Naive thymus-derived CD8-positive, alpha-beta T cell (primary cell): ENCODE data around the gene RTKN. TPM values are rescaled to one million over a fixed set of nuclear protein-coding genes. Genes with fewer than 3 reads are reported as not detected.
A peak's percentile ranks its signal among the peaks of the same experiment; 100 is the strongest.

Source experiments
- ATAC-seq, 2 donors: fragments of 150-1000 bp; cut with Tn5 transposase in 1 of 2; sonication (Bioruptor Pico), chemical (Tn5 transposase) in 1 of 2; 1 replicate in 1 of 2; 2 replicates in 1 of 2; pipeline ENCODE4 v1.10.0; 2021; ENCODE audit warnings: mild to moderate bottlenecking in 2 of 2, moderate library complexity in 2 of 2
- POLR2A ChIA-PET: fragments of 350-600 bp; sonication (Branson Sonifier 250); formaldehyde crosslinking; loops from one replicate; lab custom pipeline; 2021; ENCODE audit warnings: antibody characterized with exemption; lab: Charles Lee
- DNase-seq, 10 donors: peaks; one replicate each; pipeline versions ENCODE4 v3.0.0 to v3.0.0-alpha.2; 2020 to 2022
- H3K27ac Mint-ChIP-seq, 10 donors: one replicate each; pipeline ENCODE4 v1.8.0; 2020 to 2022; ENCODE audit warnings: mild to moderate bottlenecking in 10 of 10, mixed read lengths in 10 of 10, moderate library complexity in 4 of 10, inconsistent platforms in 1 of 10
- H3K27me3 Mint-ChIP-seq, 5 donors: one replicate each; pipeline ENCODE4 v1.8.0; 2021 to 2022; ENCODE audit warnings: mixed read lengths in 5 of 5
- H3K36me3 Mint-ChIP-seq, 3 donors: one replicate each; pipeline ENCODE4 v1.8.0; 2020 to 2022; ENCODE audit warnings: mixed read lengths in 3 of 3, mild to moderate bottlenecking in 2 of 3, inconsistent platforms in 1 of 3
- H3K4me1 Mint-ChIP-seq, 4 donors: one replicate each; pipeline ENCODE4 v1.8.0; 2021 to 2022; ENCODE audit warnings: mixed read lengths in 4 of 4
- H3K4me3 Mint-ChIP-seq, 10 donors: one replicate each; pipeline ENCODE4 v1.8.0; 2020 to 2022; ENCODE audit warnings: mild to moderate bottlenecking in 10 of 10, mixed read lengths in 10 of 10, moderate library complexity in 6 of 10, inconsistent platforms in 1 of 10
- H3K9me3 Mint-ChIP-seq, 9 donors: one replicate each; pipeline ENCODE4 v1.8.0; 2020 to 2022; ENCODE audit warnings: mixed read lengths in 9 of 9, mild to moderate bottlenecking in 3 of 9, inconsistent platforms in 1 of 9, moderate library complexity in 1 of 9
- polyA plus RNA-seq, 3 donors: library from polyadenylated mRNA; unstranded; fragments of 300-500 nt; fragmentation: Illumina TruSeq; gene quantifications; one replicate each; pipeline ENCODE4 v1.2.3, GENCODE V29; 2021
- total RNA-seq, 8 experiments: library from RNA in 2 of 8; stranded (reverse) in 2 of 8; gene quantifications; one replicate each; pipeline ENCODE4 v1.2.3 and lab custom pipeline; 2021 to 2026

RTKN gene
- total and polyA plus RNA-seq, 5 experiments from 2014 or later, result 0.09 to 0.54 (median 0.39) TPM; not detected in 1

DNA sequence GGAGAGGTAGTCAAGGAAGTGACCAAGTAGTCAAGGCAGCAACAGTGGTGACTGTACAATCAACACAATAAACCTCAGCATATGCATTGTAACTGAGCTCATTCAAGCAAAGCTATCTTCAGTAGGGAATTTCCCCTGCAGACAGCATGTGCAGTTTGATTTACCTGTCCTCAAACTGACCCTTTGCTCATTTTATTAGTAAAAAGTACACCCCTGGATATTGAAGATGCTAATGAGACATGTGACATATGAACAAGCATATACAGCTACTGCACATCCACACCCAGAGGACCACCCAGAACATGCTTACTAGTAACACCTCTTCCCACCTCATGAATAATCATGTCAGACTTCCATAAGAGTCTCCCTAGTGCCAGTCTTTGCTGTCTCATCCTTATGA lies 35.7 kb downstream of the RTKN start:
- H3K36me3 Mint-ChIP-seq, result no peaks in the 10 kb centered on the region
- ATAC-seq, result peak in 1 of 2 donors; percentile 35

DNA sequence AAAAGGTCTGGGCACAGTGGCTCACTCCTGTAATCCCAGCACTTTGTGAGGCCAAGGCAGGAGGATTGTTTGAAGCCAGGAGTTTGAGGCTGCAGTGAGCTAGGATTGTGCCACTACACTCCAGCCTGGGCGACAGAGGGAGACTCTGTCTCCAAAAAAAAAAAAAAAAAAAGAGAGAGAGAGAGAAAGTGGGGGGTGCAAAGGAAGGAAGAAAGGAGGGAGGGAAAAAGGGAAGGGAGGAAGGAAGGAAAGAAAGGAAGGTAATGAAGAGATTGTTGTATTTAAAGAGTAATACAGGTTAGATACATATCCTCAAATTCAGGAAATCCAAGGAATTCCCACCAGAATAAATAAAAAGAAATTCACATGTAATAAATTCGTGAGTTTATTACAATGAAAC lies 39.8 kb downstream of the RTKN start:
- ATAC-seq (no peak), DNase-seq (no peak)
- H3K4me1 Mint-ChIP-seq, result peaks cover 0 to 7% (median 2%) of the 10 kb centered on the region in 4 donors
- no peak overlapping the region for H3K4me3 Mint-ChIP-seq
- no peak overlapping the region for H3K27ac Mint-ChIP-seq
- no peaks in the 10 kb centered on the region for H3K36me3 Mint-ChIP-seq
- H3K9me3 Mint-ChIP-seq, result no peaks in the 10 kb centered on the region
- H3K27me3 Mint-ChIP-seq, result peaks cover 0 to 3% (median 0%) of the 10 kb centered on the region in 5 donors
- POLR2A ChIA-PET, result no interaction called here

More for the DNA sequence above, 35.7 kb downstream of the RTKN start:
- H3K4me3 Mint-ChIP-seq, result no peak overlapping the region
- H3K4me1 Mint-ChIP-seq, result no peaks in the 10 kb centered on the region
- no peaks in the 10 kb centered on the region for H3K9me3 Mint-ChIP-seq
- no peak for DNase-seq
- no peak overlapping the region for H3K27ac Mint-ChIP-seq
- POLR2A ChIA-PET, result no interaction called here
- H3K27me3 Mint-ChIP-seq, result peaks cover 0 to 10% (median 6%) of the 10 kb centered on the region in 5 donors

DNA sequence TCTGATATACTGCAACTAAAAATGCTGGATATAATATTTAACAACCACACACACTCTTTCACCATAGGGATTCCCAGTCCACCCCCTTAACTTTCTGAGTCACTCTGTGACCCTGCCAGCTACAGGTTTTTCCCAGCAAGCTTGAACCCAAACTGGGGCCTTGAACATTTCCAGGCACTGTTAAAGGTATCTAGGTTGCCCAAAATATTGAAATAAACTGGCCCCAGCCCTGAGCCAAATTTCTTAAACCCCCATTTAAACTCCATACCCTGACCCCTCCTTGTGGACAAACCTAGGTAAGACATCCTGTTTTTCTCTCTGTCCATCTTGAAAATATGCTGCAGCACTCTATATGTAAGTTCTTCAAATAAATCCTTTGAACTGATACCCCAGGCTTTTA lies 42.0 kb downstream of the RTKN start:
- Mint-ChIP-seq H3K4me3 (no peak overlapping the region), H3K36me3 (no peaks in the 10 kb centered on the region), H3K9me3 (no peaks in the 10 kb centered on the region), H3K4me1 (peaks cover 0 to 7% (median 2%) of the 10 kb centered on the region in 4 donors), H3K27me3 (peaks cover 0 to 3% (median 0%) of the 10 kb centered on the region in 5 donors), H3K27ac (peak overlapping the region in 2 of 10 donors; percentile 2 to 11)
- peak in 3 of 10 donors; percentile 40 to 45 (median 42) for DNase-seq
- ATAC-seq, result peak; percentile 74 to 75
- POLR2A ChIA-PET, result interaction anchor here (0.6 kb wide), 1 partner anchor 18 kb away, joined by 11 read pairs; no protein-coding TSS in a partner anchor

DNA sequence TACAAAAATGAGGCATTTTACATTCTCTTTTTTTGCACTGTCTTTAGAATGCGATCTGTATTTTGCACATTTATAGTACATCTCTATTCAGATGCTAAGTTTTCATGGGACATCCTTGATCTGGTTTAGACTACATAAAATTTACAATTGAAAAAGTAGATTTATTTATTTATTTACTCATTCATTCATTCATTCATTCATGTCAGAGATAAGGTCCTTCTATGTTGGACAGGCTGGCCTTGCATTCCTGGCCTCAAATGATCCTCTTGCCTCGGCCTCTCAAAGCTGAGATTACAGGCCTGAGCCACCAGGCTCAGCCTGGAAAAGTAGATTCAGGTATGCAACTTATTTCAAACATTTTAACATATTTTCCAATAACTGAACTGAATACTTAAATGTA lies 45.6 kb downstream of the RTKN start:
- DNase-seq (no peak), ATAC-seq (no peak)
- Mint-ChIP-seq H3K36me3 (no peaks in the 10 kb centered on the region), H3K4me1 (peaks cover 2 to 11% (median 7%) of the 10 kb centered on the region in 4 donors), H3K27ac (no peak overlapping the region), H3K9me3 (no peaks in the 10 kb centered on the region), H3K4me3 (no peak overlapping the region), H3K27me3 (peaks cover 0 to 8% (median 1%) of the 10 kb centered on the region in 5 donors)
- POLR2A ChIA-PET, result no interaction called here

DNA sequence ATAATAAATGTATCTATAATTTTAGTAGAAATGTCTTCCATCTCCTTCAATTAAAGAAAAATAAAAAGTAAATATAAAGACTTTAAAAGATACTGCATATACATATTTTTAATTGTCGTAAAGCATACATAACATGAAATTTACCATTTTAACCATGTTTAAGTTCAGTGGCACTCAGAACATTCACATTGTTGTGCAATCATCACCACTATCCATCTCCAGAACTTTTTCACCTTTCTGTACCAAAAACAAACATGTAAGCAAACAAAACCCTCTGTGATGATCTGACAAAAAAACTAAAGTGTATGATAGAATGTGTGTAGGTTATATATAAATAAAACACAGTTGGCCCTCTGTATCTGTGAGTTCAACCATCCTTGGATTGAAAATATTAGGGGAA lies 48.2 kb downstream of the RTKN start:
- no peaks in the 10 kb centered on the region for H3K9me3 Mint-ChIP-seq
- DNase-seq, result no peak
- ATAC-seq, result no peak
- H3K27ac Mint-ChIP-seq, result no peak overlapping the region
- POLR2A ChIA-PET, result no interaction called here
- H3K36me3 Mint-ChIP-seq, result no peaks in the 10 kb centered on the region
- H3K27me3 Mint-ChIP-seq, result peaks cover 0 to 5% (median 1%) of the 10 kb centered on the region in 5 donors
- peaks cover 4 to 9% (median 5%) of the 10 kb centered on the region in 4 donors for H3K4me1 Mint-ChIP-seq
- no peak overlapping the region for H3K4me3 Mint-ChIP-seq

DNA sequence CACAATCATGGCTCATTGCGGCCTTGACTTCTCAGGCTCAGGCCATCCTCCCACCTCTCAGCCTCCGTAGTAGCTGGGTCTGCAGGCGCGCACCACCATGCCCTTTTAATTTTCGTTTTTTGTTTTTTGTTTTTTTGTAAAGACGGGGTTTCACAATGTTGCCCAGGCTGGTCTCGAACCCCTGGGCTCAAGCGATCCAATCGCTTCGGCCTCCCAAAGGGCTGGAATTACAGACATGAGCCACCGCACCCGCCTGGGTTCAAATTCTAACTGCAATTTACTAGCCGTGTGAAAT lies 49.3 kb downstream of the RTKN start:
- H3K36me3 Mint-ChIP-seq, result no peaks in the 10 kb centered on the region
- no peaks in the 10 kb centered on the region for H3K9me3 Mint-ChIP-seq
- POLR2A ChIA-PET, result interaction anchor here (0.6 to 3.8 kb wide), 9 partner anchors 9 to 214 kb away, joined by 3 to 20 read pairs (median 6); partner anchors contain the start of genes C2orf81, INO80B, MOB1A and MTHFD2
- H3K27me3 Mint-ChIP-seq, result peaks cover 0 to 5% (median 1%) of the 10 kb centered on the region in 5 donors
- no peak for ATAC-seq
- H3K27ac Mint-ChIP-seq, result peak overlapping the region in 8 of 10 donors; percentile 99 to 100 (median 100)
- H3K4me3 Mint-ChIP-seq, result peak overlapping the region in 2 of 10 donors; percentile 99
- DNase-seq, result no peak
- H3K4me1 Mint-ChIP-seq, result peaks cover 4 to 9% (median 5%) of the 10 kb centered on the region in 4 donors

DNA sequence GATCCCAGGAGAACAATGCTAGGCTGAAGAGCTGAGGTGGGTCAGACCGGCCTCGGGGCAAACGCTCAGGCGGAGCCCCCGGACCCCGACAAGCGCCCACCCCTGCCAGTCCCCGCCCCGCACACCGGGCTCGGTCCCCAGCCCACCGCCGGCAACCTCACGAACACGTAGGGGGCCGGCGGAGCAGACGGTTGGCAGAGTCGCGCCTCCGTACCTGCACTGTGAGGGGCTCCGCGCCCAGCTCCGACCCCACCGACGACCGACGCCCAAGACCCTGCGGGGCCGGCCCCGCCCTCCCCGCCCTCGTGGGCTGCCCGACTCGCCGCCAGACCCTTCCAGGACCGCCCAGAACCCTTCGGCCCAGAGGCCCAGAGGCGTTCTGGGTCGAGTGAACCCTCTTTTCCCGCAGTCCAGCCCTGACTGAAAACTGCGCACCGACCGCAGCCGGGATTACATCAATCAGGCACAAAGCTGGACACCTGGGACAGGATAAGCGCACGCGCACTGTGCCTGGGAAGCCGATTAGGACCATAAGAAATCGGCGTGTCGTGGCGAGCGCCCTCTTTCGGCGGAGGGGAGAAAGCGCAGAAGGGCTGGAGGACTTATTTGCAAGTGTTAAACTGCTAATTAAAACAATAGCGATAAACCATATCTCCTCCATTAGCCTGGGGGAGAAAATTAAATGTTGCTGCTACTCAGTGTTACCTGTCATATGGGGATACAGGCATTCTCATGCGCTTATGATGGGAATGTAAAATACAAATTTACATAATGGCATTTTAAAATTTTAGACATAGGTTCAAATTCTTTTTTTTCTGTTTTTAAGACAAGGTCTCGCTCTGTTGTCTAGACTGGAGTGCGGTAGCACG lies 49.9 kb downstream of the RTKN start:
- DNase-seq (peak; percentile 86 to 99 (median 96)), ATAC-seq (peak; percentile 85 to 92)
- Mint-ChIP-seq H3K9me3 (no peaks in the 10 kb centered on the region), H3K4me3 (peak overlapping the region in 3 of 10 donors; percentile 94 to 99 (median 99)), H3K36me3 (no peaks in the 10 kb centered on the region), H3K27me3 (peaks cover 0 to 5% (median 1%) of the 10 kb centered on the region in 5 donors), H3K27ac (peak overlapping the region in 9 of 10 donors; percentile 99 to 100 (median 100)), H3K4me1 (peaks cover 4 to 9% (median 5%) of the 10 kb centered on the region in 4 donors)
- POLR2A ChIA-PET, result interaction anchor here (0.6 to 3.8 kb wide), 13 partner anchors 9 to 271 kb away, joined by 3 to 20 read pairs (median 4); partner anchors contain the start of genes BOLA3, C2orf81, INO80B and MOB1A

DNA sequence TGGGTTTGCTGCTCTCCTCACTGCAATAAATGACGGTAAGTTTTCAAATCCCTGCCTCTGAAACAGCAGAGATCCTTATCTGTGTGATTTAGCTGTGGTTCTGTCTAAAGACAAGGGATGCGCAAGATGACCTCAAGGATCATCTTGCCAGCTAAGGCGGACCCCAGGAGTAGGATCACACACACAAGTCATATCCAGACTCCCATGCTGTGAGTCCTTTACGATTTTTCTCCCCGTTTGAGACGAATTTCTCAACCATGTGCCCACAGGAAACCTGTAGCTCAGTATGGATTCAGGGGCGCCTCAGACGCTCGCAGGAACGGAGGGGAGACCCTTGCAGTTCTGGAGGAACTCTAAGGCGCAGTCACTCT lies 50.5 kb downstream of the RTKN start:
- Mint-ChIP-seq H3K4me1 (peaks cover 4 to 9% (median 5%) of the 10 kb centered on the region in 4 donors), H3K36me3 (no peaks in the 10 kb centered on the region), H3K4me3 (peak overlapping the region in 3 of 10 donors; percentile 94 to 99 (median 99)), H3K9me3 (no peaks in the 10 kb centered on the region), H3K27ac (peak overlapping the region in 9 of 10 donors; percentile 92 to 100 (median 100)), H3K27me3 (peaks cover 0 to 5% (median 1%) of the 10 kb centered on the region in 5 donors)
- DNase-seq (no peak), ATAC-seq (peak in 1 of 2 donors; percentile 50)
- POLR2A ChIA-PET, result interaction anchor here (0.6 to 3.8 kb wide), 13 partner anchors 9 to 271 kb away, joined by 3 to 20 read pairs (median 4); partner anchors contain the start of genes BOLA3, C2orf81, INO80B and MOB1A

DNA sequence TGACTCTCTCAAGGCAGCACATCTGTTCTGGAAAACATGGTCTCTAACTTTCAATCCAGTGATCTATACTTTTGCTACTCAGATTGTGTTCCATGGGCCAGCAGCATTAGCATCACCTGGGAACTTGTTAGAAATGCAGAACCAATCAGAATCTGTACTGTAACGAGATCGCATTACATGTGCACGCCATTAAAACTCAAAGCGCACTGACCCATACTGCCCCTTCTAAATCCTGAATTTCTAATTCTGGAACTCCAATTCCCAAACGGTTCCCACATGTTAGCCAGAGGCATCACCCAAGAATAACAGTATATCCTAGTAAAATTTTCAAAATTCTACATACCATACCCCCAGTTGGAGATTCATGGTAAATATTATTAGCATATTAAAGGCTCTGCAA lies 51.1 kb downstream of the RTKN start:
- no peaks in the 10 kb centered on the region for H3K36me3 Mint-ChIP-seq
- peak overlapping the region in 3 of 10 donors; percentile 78 to 99 (median 94) for H3K4me3 Mint-ChIP-seq
- ATAC-seq (no peak), DNase-seq (no peak)
- H3K4me1 Mint-ChIP-seq, result peaks cover 4 to 9% (median 5%) of the 10 kb centered on the region in 4 donors
- POLR2A ChIA-PET, result interaction anchor here (0.6 to 3.8 kb wide), 10 partner anchors 9 to 243 kb away, joined by 3 to 20 read pairs (median 4); partner anchors contain the start of genes BOLA3, C2orf81, MOB1A and MRPL53
- peak overlapping the region in 4 of 10 donors; percentile 22 to 92 (median 30) for H3K27ac Mint-ChIP-seq
- H3K9me3 Mint-ChIP-seq, result no peaks in the 10 kb centered on the region
- peaks cover 0 to 5% (median 1%) of the 10 kb centered on the region in 5 donors for H3K27me3 Mint-ChIP-seq

DNA sequence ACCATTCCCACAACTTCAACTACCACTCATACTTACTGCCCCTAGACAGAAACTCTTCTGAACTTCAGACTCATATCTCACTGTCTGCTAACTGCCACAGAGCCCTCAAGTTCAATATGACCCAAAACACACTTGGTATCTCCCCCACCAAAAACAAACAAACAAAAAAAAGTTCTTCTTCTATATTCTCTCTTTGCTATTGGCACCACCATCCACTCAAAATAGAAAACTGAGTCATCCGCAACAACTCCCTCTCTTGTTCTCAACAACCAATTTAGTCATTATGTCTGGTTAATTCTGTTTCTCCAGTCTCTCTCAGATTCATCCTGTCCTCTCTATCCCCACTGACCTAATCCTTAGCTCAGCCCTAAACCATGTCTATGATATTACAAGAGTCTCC lies 54.4 kb downstream of the RTKN start:
- ATAC-seq (no peak), DNase-seq (no peak)
- Mint-ChIP-seq H3K4me1 (peaks cover 7 to 20% (median 12%) of the 10 kb centered on the region in 4 donors), H3K36me3 (peaks cover 0 to 11% (median 0%) of the 10 kb centered on the region in 3 donors), H3K4me3 (no peak overlapping the region), H3K27me3 (no peaks in the 10 kb centered on the region), H3K9me3 (no peaks in the 10 kb centered on the region), H3K27ac (no peak overlapping the region)
- POLR2A ChIA-PET, result no interaction called here

DNA sequence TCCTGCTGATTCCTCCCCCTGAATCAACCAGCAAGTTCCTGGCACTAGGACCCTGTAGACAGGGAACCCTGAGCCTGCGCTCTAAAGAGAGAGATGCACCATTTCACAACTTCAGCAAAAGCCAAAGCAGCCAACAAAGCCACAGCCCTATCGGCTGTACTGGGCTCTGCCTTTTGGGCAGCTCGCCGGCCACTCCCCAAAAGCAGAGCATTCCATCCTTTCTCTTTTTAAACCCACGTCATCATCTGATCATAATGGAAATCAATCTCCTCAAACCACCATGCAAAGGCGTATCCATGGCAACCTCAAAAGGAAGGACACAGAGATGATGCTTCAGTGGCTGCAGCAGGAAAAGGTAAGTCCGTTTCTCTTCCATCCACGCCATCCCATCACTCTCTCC lies 56.3 kb downstream of the RTKN start:
- no peak for DNase-seq
- no peak overlapping the region for H3K27ac Mint-ChIP-seq
- H3K4me1 Mint-ChIP-seq, result peaks cover 14 to 28% (median 20%) of the 10 kb centered on the region in 4 donors
- ATAC-seq, result no peak
- peaks cover 0 to 15% (median 0%) of the 10 kb centered on the region in 3 donors for H3K36me3 Mint-ChIP-seq
- no peaks in the 10 kb centered on the region for H3K27me3 Mint-ChIP-seq
- POLR2A ChIA-PET, result no interaction called here
- no peak overlapping the region for H3K4me3 Mint-ChIP-seq
- H3K9me3 Mint-ChIP-seq, result no peaks in the 10 kb centered on the region

DNA sequence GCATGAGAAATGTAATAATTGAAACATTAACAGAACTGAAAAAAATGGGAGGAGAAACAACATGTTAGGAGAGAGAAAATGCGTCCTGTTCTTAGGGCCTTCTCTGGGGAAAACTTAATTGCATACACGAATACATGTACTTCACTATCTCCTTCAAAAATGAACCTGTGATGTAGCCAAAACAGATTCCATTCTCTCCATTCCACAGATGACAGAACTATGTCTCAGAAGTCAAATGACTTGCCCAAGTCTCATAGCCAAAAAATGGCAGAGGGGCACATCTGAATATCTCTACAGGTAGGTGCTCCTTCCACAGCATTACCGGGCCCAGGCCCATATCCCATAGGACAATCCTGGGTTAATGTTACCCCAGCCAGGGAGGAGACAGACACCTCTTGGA lies 57.7 kb downstream of the RTKN start:
- Mint-ChIP-seq H3K36me3 (peaks cover 0 to 15% (median 0%) of the 10 kb centered on the region in 3 donors), H3K27ac (peak overlapping the region in 2 of 10 donors; percentile 2 to 81), H3K4me1 (peaks cover 23 to 40% (median 31%) of the 10 kb centered on the region in 4 donors), H3K4me3 (no peak overlapping the region), H3K27me3 (no peaks in the 10 kb centered on the region), H3K9me3 (no peaks in the 10 kb centered on the region)
- no peak for DNase-seq
- no peak for ATAC-seq
- POLR2A ChIA-PET, result no interaction called here
